Karpas-422 (cell line): ENCODE measurements around the gene NBEA. TPM values are rescaled to one million over a fixed set of nuclear protein-coding genes. Genes with fewer than 3 reads are reported as not detected.

Experiments used
- DNase-seq: peaks from one replicate; pipeline ENCODE4 v3.0.0-alpha.2; 2015
- H2AFZ ChIP-seq: fragments of 200-600 bp; sonication (generic); 2 replicates; pipeline ENCODE4 v1.6.1; 2014; ENCODE audit warnings: antibody characterized with exemption, low read length, mixed read lengths
- H3K27ac ChIP-seq: fragments of 200-600 bp; sonication (generic); 2 replicates; pipeline ENCODE4 v1.5.1; 2014; ENCODE audit warnings: mild to moderate bottlenecking, low read length, moderate library complexity
- H3K27me3 ChIP-seq: fragments of 200-600 bp; sonication (generic); 2 replicates; pipeline ENCODE4 v1.6.1; 2014; ENCODE audit warnings: low read length, mixed read lengths
- H3K36me3 ChIP-seq: fragments of 200-600 bp; sonication (generic); 2 replicates; pipeline ENCODE4 v1.6.1; 2014; ENCODE audit warnings: low read length, mixed read lengths; ENCODE audit not compliant: insufficient read depth
- H3K4me1 ChIP-seq: fragments of 200-600 bp; sonication (generic); 2 replicates; pipeline ENCODE4 v1.6.1; 2014; ENCODE audit warnings: mild to moderate bottlenecking, low read length, mixed read lengths
- H3K4me2 ChIP-seq: fragments of 200-600 bp; sonication (generic); 2 replicates; pipeline ENCODE4 v1.6.1; 2014; ENCODE audit warnings: low read length, low read depth, mild to moderate bottlenecking; ENCODE audit not compliant: poor library complexity, severe bottlenecking
- H3K4me3 ChIP-seq: fragments of 200-600 bp; sonication (generic); 2 replicates; pipeline ENCODE4 v1.5.1; 2014; ENCODE audit warnings: mild to moderate bottlenecking, antibody characterized with exemption, low read length, mixed read lengths
- H3K79me2 ChIP-seq: fragments of 200-600 bp; sonication (generic); 2 replicates; pipeline ENCODE4 v1.6.1; 2014; ENCODE audit warnings: mild to moderate bottlenecking, low read length, mixed read lengths
- H3K9ac ChIP-seq: fragments of 200-600 bp; sonication (generic); 2 replicates; pipeline ENCODE4 v1.6.0; 2014; ENCODE audit warnings: low read length
- H3K9me2 ChIP-seq: fragments of 200-600 bp; sonication (generic), shearing (Covaris generic); replicated peaks from 2 replicates; pipeline ENCODE4 v1.6.0; 2014; ENCODE audit warnings: mild to moderate bottlenecking, low read length, moderate library complexity; ENCODE audit not compliant: insufficient read depth
- H3K9me3 ChIP-seq: fragments of 300-700, 200-600 bp; sonication (generic); 2 replicates; pipeline ENCODE4 v1.6.1; 2014; ENCODE audit warnings: low read length, mixed read lengths
- H4K20me1 ChIP-seq: fragments of 200-600 bp; sonication (generic); 2 replicates; pipeline ENCODE4 v1.6.1; 2014; ENCODE audit warnings: mild to moderate bottlenecking, antibody characterized with exemption, low read length, low read depth; ENCODE audit not compliant: insufficient read depth
- total RNA-seq: library from RNA; depleted of rRNA; stranded (reverse); fragments of >200 nt; shearing (Covaris generic); gene quantifications from 2 replicates; pipeline ENCODE4 v1.2.3, GENCODE V29; 2014; ENCODE audit warnings: low replicate concordance

Gene NBEA
- total RNA-seq, 1 experiment from 2014 or later = 4.0 TPM

GRCh38 chr13:35473802-35474201 is 531.7 kb downstream of the NBEA start:
- H3K27me3 ChIP-seq = no peaks in the 10 kb centered on the region

GRCh38 chr13:35474496-35475211 is 532.6 kb downstream of the NBEA start:
- no peaks in the 10 kb centered on the region for H4K20me1 ChIP-seq
- H3K9ac ChIP-seq = peak overlapping the region; percentile 68
- H2AFZ ChIP-seq = no peak overlapping the region; the same call in 1 of the 2 replicates
- H3K4me3 ChIP-seq = peak overlapping the region; percentile 71
- no peaks in the 10 kb centered on the region for H3K36me3 ChIP-seq
- no peaks in the 10 kb centered on the region for H3K9me3 ChIP-seq
- no peaks in the 10 kb centered on the region for H3K9me2 ChIP-seq
- H3K27me3 ChIP-seq = no peaks in the 10 kb centered on the region
- no peak overlapping the region for H3K27ac ChIP-seq
- DNase-seq = no peak
- H3K4me1 ChIP-seq = peaks cover 45% of the 10 kb centered on the region
- H3K79me2 ChIP-seq = no peaks in the 10 kb centered on the region
- peak overlapping the region; percentile 76 for H3K4me2 ChIP-seq

More at GRCh38 chr13:35473802-35474201, 531.7 kb downstream of the NBEA start:
- Histone ChIP-seq H3K9me3 (no peaks in the 10 kb centered on the region), H3K4me3 (peak overlapping the region; percentile 35), H3K79me2 (no peaks in the 10 kb centered on the region), H3K36me3 (no peaks in the 10 kb centered on the region), H3K9me2 (no peaks in the 10 kb centered on the region), H2AFZ (no peak overlapping the region), H4K20me1 (no peaks in the 10 kb centered on the region), H3K27ac (no peak overlapping the region), H3K9ac (0 out of 2 replicates have a peak overlapping the region, but pooled peaks have one; percentile 5), H3K4me2 (peak overlapping the region; percentile 76), H3K4me1 (peaks cover 41% of the 10 kb centered on the region)
- DNase-seq = no peak

DNA sequence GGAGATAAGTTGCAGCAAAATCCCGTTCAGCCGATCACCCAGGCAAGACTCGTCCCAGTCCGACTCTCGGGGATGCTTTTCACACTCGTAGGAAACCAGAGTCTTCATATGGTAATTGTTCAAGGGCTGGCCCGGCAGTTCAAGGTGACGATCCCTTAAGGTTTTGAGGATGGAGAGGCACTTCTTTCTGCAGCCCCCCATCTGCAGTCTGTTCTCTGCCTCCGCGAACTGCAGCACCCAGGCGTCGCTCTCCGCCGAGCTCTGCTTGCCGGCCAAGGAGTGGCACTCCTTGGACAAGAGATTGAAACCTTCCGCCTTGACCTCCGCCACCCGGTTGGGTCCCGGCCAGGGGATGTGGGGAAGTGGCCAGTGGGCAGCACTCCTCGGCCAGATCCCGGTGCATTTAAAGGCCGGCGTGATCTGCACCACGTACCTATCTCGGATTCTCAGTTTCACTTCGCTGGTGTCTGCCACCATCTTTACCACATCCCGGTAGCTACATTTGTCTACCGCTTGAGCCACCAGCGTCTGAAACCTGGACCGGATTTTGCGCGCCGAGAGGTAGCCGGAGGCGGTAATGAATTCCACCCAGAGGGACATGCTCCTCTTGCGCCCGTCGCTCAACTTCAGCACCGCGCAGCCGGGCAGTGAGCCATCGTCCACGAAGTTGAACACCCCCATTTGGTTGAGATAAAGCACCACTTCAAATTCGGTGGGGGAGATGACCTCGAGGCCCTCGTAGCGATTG is 533.3 kb downstream of the NBEA start:
- Histone ChIP-seq H3K27me3 (no peaks in the 10 kb centered on the region), H3K4me1 (peaks cover 45% of the 10 kb centered on the region), H4K20me1 (no peaks in the 10 kb centered on the region), H3K79me2 (no peaks in the 10 kb centered on the region), H3K27ac (no peak overlapping the region), H3K36me3 (no peaks in the 10 kb centered on the region), H2AFZ (peak overlapping the region; percentile 90; the same call in 1 of the 2 replicates), H3K9ac (peak overlapping the region; percentile 68), H3K9me3 (no peaks in the 10 kb centered on the region), H3K9me2 (no peaks in the 10 kb centered on the region), H3K4me2 (peak overlapping the region; percentile 76), H3K4me3 (peak overlapping the region; percentile 71)
- DNase-seq = peak; percentile 60

DNA sequence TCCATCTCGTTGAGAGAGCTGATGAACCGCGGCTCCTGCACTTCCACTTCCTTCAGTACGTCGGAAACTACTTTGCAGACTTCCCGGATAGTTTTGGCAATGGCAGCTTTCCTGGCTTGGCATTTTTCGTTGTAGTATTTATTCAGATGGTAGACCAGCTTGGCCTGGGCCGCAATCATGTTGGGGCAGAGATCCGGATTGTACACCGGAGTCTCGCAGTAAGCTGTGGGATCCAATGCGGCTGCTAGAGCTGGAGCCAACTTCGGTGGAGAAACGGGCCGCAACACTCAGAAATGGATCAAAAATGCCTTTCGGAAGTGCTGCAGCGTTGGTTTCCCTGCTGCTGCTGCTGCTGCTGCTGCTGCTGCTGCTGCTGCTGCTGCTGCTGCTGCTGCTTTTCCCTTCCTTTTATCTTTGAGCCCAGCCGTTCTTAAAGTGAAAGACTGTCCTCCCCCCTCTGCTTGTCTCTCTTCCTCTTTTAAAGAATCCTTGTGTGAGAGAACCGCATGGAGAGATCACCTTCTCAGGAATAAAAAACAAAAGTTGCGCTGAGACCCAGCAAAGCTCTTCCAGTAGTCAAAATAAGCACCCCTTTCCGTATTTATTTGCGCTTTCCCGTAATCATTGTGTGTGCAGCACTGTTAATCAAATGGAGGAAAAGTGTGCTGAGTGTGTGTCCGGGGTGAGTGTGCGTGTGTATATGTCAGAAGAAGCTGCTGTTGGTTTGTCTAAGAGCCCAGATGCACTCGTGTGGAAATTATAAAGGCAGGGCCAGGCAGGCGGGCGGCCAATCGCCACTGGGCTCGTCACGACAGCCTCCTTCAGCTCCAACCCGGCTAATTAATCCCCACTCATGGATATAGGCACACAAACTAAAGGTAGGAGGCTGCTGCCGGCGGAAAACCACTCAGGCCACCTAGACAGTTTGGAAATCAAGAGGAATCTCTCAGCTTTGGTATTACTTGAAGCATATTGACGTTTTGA is 534.2 kb downstream of the NBEA start, which contains the start of gene MAB21L1:
MAB21L1 (minus strand) TSS at position 730 of the 984 bp plus-strand sequence; CDS start at position 179, 551 bp downstream.
- Histone ChIP-seq H3K4me3 (peak within 1 kb of the TSS; percentile 71), H3K27ac (peak within 1 kb of the TSS; percentile 32), H3K9ac (peak within 1 kb of the TSS; percentile 68), H3K27me3 (no peaks in the 10 kb centered on the region), H3K9me2 (no peaks in the 10 kb centered on the region), H3K79me2 (no peaks in the 10 kb centered on the region), H3K36me3 (no peaks in the 10 kb centered on the region), H3K4me1 (peaks cover 45% of the 10 kb centered on the region), H4K20me1 (no peaks in the 10 kb centered on the region), H3K9me3 (no peaks in the 10 kb centered on the region), H3K4me2 (peak within 1 kb of the TSS; percentile 76), H2AFZ (peak within 1 kb of the TSS; percentile 90; the same call in 1 of the 2 replicates)
- peak; percentile 67 for DNase-seq

GRCh38 chr13:35477386-35477946 is 535.4 kb downstream of the NBEA start:
- Histone ChIP-seq H3K36me3 (no peaks in the 10 kb centered on the region), H3K4me3 (peak overlapping the region; percentile 71), H3K9me2 (no peaks in the 10 kb centered on the region), H4K20me1 (no peaks in the 10 kb centered on the region), H3K9ac (peak overlapping the region; percentile 68), H3K4me1 (peaks cover 45% of the 10 kb centered on the region), H2AFZ (no peak overlapping the region), H3K4me2 (peak overlapping the region; percentile 76), H3K9me3 (no peaks in the 10 kb centered on the region), H3K27ac (peak overlapping the region; percentile 32), H3K79me2 (no peaks in the 10 kb centered on the region), H3K27me3 (no peaks in the 10 kb centered on the region)
- DNase-seq = no peak

- Histone ChIP-seq H3K9ac (no peak overlapping the region), H3K4me2 (peak overlapping the region; percentile 76), H3K9me2 (no peaks in the 10 kb centered on the region), H3K79me2 (no peaks in the 10 kb centered on the region), H3K27me3 (no peaks in the 10 kb centered on the region), H3K36me3 (no peaks in the 10 kb centered on the region), H3K4me3 (0 out of 2 replicates have a peak overlapping the region, but pooled peaks have one; percentile 71), H2AFZ (no peak overlapping the region), H3K27ac (peak overlapping the region; percentile 39), H4K20me1 (no peaks in the 10 kb centered on the region), H3K4me1 (peaks cover 45% of the 10 kb centered on the region), H3K9me3 (no peaks in the 10 kb centered on the region)
- DNase-seq = peak; percentile 44
Measured at GRCh38 chr13:35478271-35479037, 536.4 kb downstream of the NBEA start.

GRCh38 chr13:35479038-35479492 is 537.0 kb downstream of the NBEA start:
- Histone ChIP-seq H3K9me3 (no peaks in the 10 kb centered on the region), H3K9ac (no peak overlapping the region), H3K36me3 (no peaks in the 10 kb centered on the region), H4K20me1 (no peaks in the 10 kb centered on the region), H3K4me3 (no peak overlapping the region), H3K4me2 (peak overlapping the region; percentile 76), H3K9me2 (no peaks in the 10 kb centered on the region), H2AFZ (no peak overlapping the region), H3K27ac (peak overlapping the region; percentile 39), H3K4me1 (peaks cover 51% of the 10 kb centered on the region), H3K79me2 (no peaks in the 10 kb centered on the region), H3K27me3 (no peaks in the 10 kb centered on the region)
- DNase-seq = no peak
